CD4-positive, CD25-positive, alpha-beta regulatory T cell (primary cell): ENCODE results near the gene SEMA4A. TPM values are rescaled to one million over a fixed set of nuclear protein-coding genes. Genes with fewer than 3 reads are reported as not detected.
A peak's percentile ranks its signal among the peaks of the same experiment; 100 is the strongest.

Experiments
- ATAC-seq, 2 donors: fragments of 150-1000 bp; cut with Tn5 transposase; one replicate each; pipeline ENCODE4 v1.10.0; 2021; ENCODE audit warnings: low read depth in 2 of 2, moderate number of reproducible peaks in 2 of 2, moderate library complexity in 1 of 2
- DNase-seq, 3 donors: peaks; one replicate each; pipeline versions ENCODE4 v3.0.0 to v3.0.0-alpha.2; 2012 to 2022; ENCODE audit warnings: mixed read lengths in 1 of 3
- H3K27ac ChIP-seq: one replicate; pipeline ENCODE4 v1.7.0; 2013; ENCODE audit warnings: mild to moderate bottlenecking, low read length; ENCODE audit not compliant: insufficient read depth, poor library complexity, severe bottlenecking
- H3K27me3 ChIP-seq: one replicate; pipeline ENCODE4 v1.7.0; 2013; ENCODE audit warnings: low read length; ENCODE audit not compliant: control insufficient read depth, insufficient read depth
- H3K36me3 ChIP-seq: one replicate; pipeline ENCODE4 v1.7.0; 2013; ENCODE audit warnings: mild to moderate bottlenecking, low read length, moderate library complexity; ENCODE audit not compliant: control insufficient read depth, insufficient read depth
- H3K4me1 ChIP-seq: 2 replicates; pipeline ENCODE4 v1.7.0; 2013; ENCODE audit warnings: mild to moderate bottlenecking, low read length; ENCODE audit not compliant: insufficient read depth, control insufficient read depth, poor library complexity, severe bottlenecking
- H3K4me3 ChIP-seq: one replicate; pipeline ENCODE4 v1.7.0; 2013; ENCODE audit warnings: low read depth, mild to moderate bottlenecking, low read length, moderate library complexity
- H3K9me3 ChIP-seq, 2 experiments: 1 replicate in 1 of 2; 2 replicates in 1 of 2; pipeline ENCODE4 v1.7.0; 2013; ENCODE audit warnings: low read length in 2 of 2, mild to moderate bottlenecking in 1 of 2, moderate library complexity in 1 of 2; ENCODE audit not compliant: control insufficient read depth in 2 of 2
- H3K27ac Mint-ChIP-seq, 3 donors: one replicate each; pipeline ENCODE4 v1.8.0; 2020 to 2022; ENCODE audit warnings: mild to moderate bottlenecking in 3 of 3, mixed read lengths in 3 of 3, moderate library complexity in 2 of 3
- H3K27me3 Mint-ChIP-seq: one replicate; pipeline ENCODE4 v1.8.0; 2022; ENCODE audit warnings: mild to moderate bottlenecking, mixed read lengths
- H3K36me3 Mint-ChIP-seq: one replicate; pipeline ENCODE4 v1.8.0; 2020; ENCODE audit warnings: mixed read lengths
- H3K4me1 Mint-ChIP-seq, 4 donors: one replicate each; pipeline ENCODE4 v1.8.0; 2020 to 2022; ENCODE audit warnings: mixed read lengths in 4 of 4, mild to moderate bottlenecking in 1 of 4
- H3K4me3 Mint-ChIP-seq, 4 donors: one replicate each; pipeline ENCODE4 v1.8.0; 2020 to 2022; ENCODE audit warnings: mild to moderate bottlenecking in 4 of 4, mixed read lengths in 4 of 4, moderate library complexity in 3 of 4
- H3K9me3 Mint-ChIP-seq, 7 donors: one replicate each; pipeline ENCODE4 v1.8.0; 2020 to 2022; ENCODE audit warnings: mixed read lengths in 7 of 7, mild to moderate bottlenecking in 3 of 7, moderate library complexity in 2 of 7
- polyA plus RNA-seq, 4 donors: library from polyadenylated mRNA; unstranded; fragments of 300-500 nt; fragmentation: Illumina TruSeq; gene quantifications; one replicate each; pipeline ENCODE4 v1.2.3, GENCODE V29; 2021
- total RNA-seq: library from RNA; stranded (reverse); gene quantifications from one replicate; pipeline ENCODE4 v1.2.3, GENCODE V29; 2022

Gene SEMA4A
- total RNA-seq (41.2 TPM), polyA plus RNA-seq (1 to 10 TPM in 2 of 4 donors, under 1 TPM in 2; 0.89 to 2.2 (median 1.4) TPM)

GRCh38 chr1:156153362-156153761 lies at the start of gene SEMA4A:
TSS of gene SEMA4A (plus strand) at chr1:156153585. CDS start at chr1:156154579, 994 bp downstream.
- no peaks in the 10 kb centered on the region for H3K36me3 Mint-ChIP-seq
- H3K9me3 Mint-ChIP-seq = no peaks in the 10 kb centered on the region
- peak within 1 kb of the TSS in 1 of 3 donors; percentile 84 for H3K27ac Mint-ChIP-seq
- H3K27me3 ChIP-seq = no peaks in the 10 kb centered on the region
- H3K27ac ChIP-seq = no peak within 1 kb of the TSS
- DNase-seq (no peak), ATAC-seq (no peak)
- H3K36me3 ChIP-seq = no peaks in the 10 kb centered on the region
- peaks cover 0 to 5% (median 3%) of the 10 kb centered on the region in 4 donors for H3K4me1 Mint-ChIP-seq
- H3K27me3 Mint-ChIP-seq = no peaks in the 10 kb centered on the region
- no peak within 1 kb of the TSS for H3K4me3 ChIP-seq
- H3K4me1 ChIP-seq = no peaks in the 10 kb centered on the region
- H3K9me3 ChIP-seq = no peaks in the 10 kb centered on the region
- H3K4me3 Mint-ChIP-seq = peak within 1 kb of the TSS in 1 of 4 donors; percentile 33

GRCh38 chr1:156104065-156104810 lies 49.1 kb upstream of the SEMA4A start:
- H3K9me3 Mint-ChIP-seq = peaks cover 0 to 4% (median 0%) of the 10 kb centered on the region in 7 donors
- peak in 2 of 3 donors; percentile 63 to 65 for DNase-seq
- H3K36me3 Mint-ChIP-seq = no peaks in the 10 kb centered on the region
- Histone ChIP-seq H3K4me1 (peaks cover 41% of the 10 kb centered on the region), H3K9me3 (no peaks in the 10 kb centered on the region), H3K36me3 (no peaks in the 10 kb centered on the region), H3K4me3 (no peak overlapping the region), H3K27ac (peak overlapping the region; percentile 99), H3K27me3 (no peaks in the 10 kb centered on the region)
- H3K27me3 Mint-ChIP-seq = peaks cover 5% of the 10 kb centered on the region
- peak; percentile 19 to 33 for ATAC-seq
- peak overlapping the region; percentile 95 to 100 (median 99) for H3K27ac Mint-ChIP-seq
- peak overlapping the region; percentile 38 to 93 (median 62) for H3K4me3 Mint-ChIP-seq
- H3K4me1 Mint-ChIP-seq = peaks cover 0 to 55% (median 31%) of the 10 kb centered on the region in 4 donors

DNA sequence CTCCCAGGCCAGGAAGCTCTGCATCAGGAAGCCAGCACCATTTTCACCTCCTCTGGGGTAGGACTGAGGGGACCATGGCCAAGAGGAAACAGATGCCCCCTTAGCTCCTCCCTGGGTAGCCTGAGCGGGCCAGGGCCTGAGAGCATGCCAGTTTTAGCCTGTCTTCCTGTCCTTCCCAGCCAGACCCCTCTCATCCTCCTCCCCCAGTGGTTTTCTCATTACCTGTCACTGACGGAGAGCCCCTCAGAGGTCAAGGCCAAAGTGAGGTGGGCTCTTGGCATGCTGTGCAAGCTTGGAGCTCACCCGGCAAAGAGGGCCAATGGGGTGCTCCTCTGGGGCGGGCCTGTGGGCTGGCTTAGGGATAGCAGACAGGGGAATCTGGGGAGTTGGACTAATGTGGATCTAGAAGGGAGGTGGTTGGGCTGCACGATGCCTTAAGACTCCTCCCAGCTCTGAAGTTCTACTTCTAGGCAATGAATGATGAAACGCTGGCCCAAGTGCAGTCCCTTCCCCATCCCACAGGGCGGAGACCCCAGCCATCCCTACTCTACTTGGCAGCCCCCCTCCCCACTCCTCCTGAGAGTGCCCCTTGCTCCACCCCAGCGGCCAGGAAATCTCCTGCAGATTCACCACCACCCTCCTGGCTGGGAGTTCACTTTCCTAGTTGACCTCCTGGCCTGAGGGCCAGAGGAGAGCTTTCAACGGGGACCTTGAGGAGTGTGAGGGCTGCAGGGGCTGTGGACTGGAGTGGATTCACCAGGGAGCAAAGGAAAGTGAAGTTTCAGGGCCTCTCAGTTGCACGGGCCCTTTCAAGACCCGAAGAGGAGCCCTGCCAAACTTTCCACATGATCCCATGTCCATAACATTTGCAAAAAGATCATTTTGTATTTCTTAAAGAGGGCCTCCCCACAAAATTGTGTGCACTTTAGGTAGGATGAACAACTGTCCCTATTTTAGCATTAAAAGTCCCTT lies 48.2 kb upstream of the SEMA4A start:
- H3K27ac ChIP-seq = peak overlapping the region; percentile 99
- H3K4me1 ChIP-seq = peaks cover 41% of the 10 kb centered on the region
- Mint-ChIP-seq H3K9me3 (peaks cover 0 to 4% (median 0%) of the 10 kb centered on the region in 7 donors), H3K4me3 (peak overlapping the region; percentile 84 to 95 (median 92)), H3K27ac (peak overlapping the region; percentile 97 to 100 (median 99)), H3K27me3 (peaks cover 5% of the 10 kb centered on the region), H3K4me1 (peaks cover 0 to 54% (median 33%) of the 10 kb centered on the region in 4 donors), H3K36me3 (no peaks in the 10 kb centered on the region)
- H3K9me3 ChIP-seq = no peaks in the 10 kb centered on the region
- H3K4me3 ChIP-seq = peak overlapping the region; percentile 76
- no peaks in the 10 kb centered on the region for H3K36me3 ChIP-seq
- no peak for ATAC-seq
- no peaks in the 10 kb centered on the region for H3K27me3 ChIP-seq
- no peak for DNase-seq

GRCh38 chr1:156106624-156107488 lies 46.5 kb upstream of the SEMA4A start:
- Histone ChIP-seq H3K4me1 (peaks cover 41% of the 10 kb centered on the region), H3K9me3 (no peaks in the 10 kb centered on the region), H3K27me3 (no peaks in the 10 kb centered on the region), H3K36me3 (no peaks in the 10 kb centered on the region), H3K4me3 (peak overlapping the region; percentile 69), H3K27ac (peak overlapping the region; percentile 99)
- H3K27ac Mint-ChIP-seq = peak overlapping the region; percentile 97 to 100 (median 99)
- ATAC-seq (no peak), DNase-seq (no peak)
- H3K4me3 Mint-ChIP-seq = peak overlapping the region; percentile 84 to 95 (median 92)
- peaks cover 0 to 48% (median 30%) of the 10 kb centered on the region in 4 donors for H3K4me1 Mint-ChIP-seq
- H3K9me3 Mint-ChIP-seq = peaks cover 0 to 4% (median 0%) of the 10 kb centered on the region in 7 donors
- no peaks in the 10 kb centered on the region for H3K36me3 Mint-ChIP-seq
- H3K27me3 Mint-ChIP-seq = peaks cover 5% of the 10 kb centered on the region

DNA sequence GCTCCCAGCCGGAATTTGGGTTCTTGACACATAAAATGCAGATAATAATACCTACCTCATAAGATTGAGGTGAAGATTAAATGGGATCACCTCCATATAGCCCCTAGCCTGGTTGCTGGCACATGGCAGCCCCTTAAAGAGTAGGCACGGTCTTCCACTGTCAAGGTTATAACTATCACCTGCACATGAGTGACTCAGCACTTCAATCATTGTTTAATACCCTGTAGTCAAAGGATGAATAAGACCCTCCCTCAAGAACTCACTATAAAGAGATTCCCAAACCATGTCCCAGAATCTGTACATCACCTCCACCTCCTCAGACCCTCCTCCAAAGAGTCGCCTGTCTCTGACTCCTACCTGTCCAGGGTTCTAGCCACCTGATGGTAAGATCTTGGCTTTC lies 45.3 kb upstream of the SEMA4A start:
- Histone ChIP-seq H3K9me3 (no peaks in the 10 kb centered on the region), H3K4me1 (peaks cover 39% of the 10 kb centered on the region), H3K36me3 (no peaks in the 10 kb centered on the region), H3K4me3 (no peak overlapping the region), H3K27me3 (no peaks in the 10 kb centered on the region), H3K27ac (peak overlapping the region; percentile 99)
- H3K9me3 Mint-ChIP-seq = peaks cover 0 to 4% (median 0%) of the 10 kb centered on the region in 7 donors
- H3K27ac Mint-ChIP-seq = peak overlapping the region in 2 of 3 donors; percentile 99 to 100
- peaks cover 5% of the 10 kb centered on the region for H3K27me3 Mint-ChIP-seq
- no peaks in the 10 kb centered on the region for H3K36me3 Mint-ChIP-seq
- ATAC-seq = no peak
- peak overlapping the region in 2 of 4 donors; percentile 9 to 93 for H3K4me3 Mint-ChIP-seq
- peaks cover 0 to 45% (median 30%) of the 10 kb centered on the region in 4 donors for H3K4me1 Mint-ChIP-seq
- no peak for DNase-seq

DNA sequence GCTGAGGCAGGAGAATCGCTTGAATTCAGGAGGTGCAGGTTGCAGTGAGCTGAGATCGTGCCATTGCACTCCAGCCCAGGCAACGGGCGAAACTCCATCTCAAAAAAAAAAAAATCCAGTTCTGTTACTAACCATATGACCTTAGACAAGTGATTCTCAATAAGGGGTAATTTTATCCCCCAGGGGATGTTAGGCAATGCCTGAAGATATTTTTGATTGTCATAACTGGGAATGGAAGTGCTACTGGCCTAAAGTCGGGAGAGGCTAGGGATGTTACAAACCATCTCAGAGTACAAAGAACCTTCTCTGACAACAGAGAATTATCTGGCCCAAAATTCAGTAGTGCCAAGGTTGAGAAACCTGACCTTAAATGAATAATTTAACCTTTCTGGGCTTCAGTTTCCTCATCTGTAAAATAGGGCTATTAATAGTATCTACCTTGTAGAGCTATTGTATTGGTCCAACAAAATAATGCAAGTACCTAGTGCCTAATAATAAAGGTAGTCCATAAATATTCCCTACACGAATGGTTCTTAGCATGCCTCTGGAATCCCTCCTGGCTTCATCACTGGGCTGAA lies 44.6 kb upstream of the SEMA4A start:
- Mint-ChIP-seq H3K27me3 (peaks cover 5% of the 10 kb centered on the region), H3K27ac (peak overlapping the region; percentile 23 to 100 (median 99)), H3K9me3 (peaks cover 0 to 4% (median 0%) of the 10 kb centered on the region in 7 donors), H3K36me3 (no peaks in the 10 kb centered on the region), H3K4me3 (peak overlapping the region in 1 of 4 donors; percentile 93), H3K4me1 (peaks cover 0 to 40% (median 27%) of the 10 kb centered on the region in 4 donors)
- H3K36me3 ChIP-seq = no peaks in the 10 kb centered on the region
- no peaks in the 10 kb centered on the region for H3K27me3 ChIP-seq
- ATAC-seq = no peak
- peaks cover 34% of the 10 kb centered on the region for H3K4me1 ChIP-seq
- DNase-seq = no peak
- no peaks in the 10 kb centered on the region for H3K9me3 ChIP-seq
- peak overlapping the region; percentile 99 for H3K27ac ChIP-seq
- no peak overlapping the region for H3K4me3 ChIP-seq
